Uterus (tissue), 2 donors: Measurements from ENCODE around the gene GMPPA.

ENCODE experiments used
- POLR2A ChIP-seq, 2 donors: fragments of 450-650 bp; IDR thresholded peaks; one replicate each; pipeline ENCODE4 v1.6.1; 2016; ENCODE audit warnings: antibody characterized with exemption in 2 of 2, mild to moderate bottlenecking in 1 of 2, moderate library complexity in 1 of 2
- TF ChIP-seq, protein P1 (sequence below), 4 experiments: fragments of 200-600 bp in 2 of 4; fragments of 450-650 bp in 2 of 4; sonication (generic) in 2 of 4; IDR thresholded peaks; one replicate each; pipeline ENCODE4 v1.5.1; 2016 to 2019; ENCODE audit warnings: antibody characterized with exemption in 4 of 4, mild to moderate bottlenecking in 2 of 4, moderate library complexity in 1 of 4

DNA sequence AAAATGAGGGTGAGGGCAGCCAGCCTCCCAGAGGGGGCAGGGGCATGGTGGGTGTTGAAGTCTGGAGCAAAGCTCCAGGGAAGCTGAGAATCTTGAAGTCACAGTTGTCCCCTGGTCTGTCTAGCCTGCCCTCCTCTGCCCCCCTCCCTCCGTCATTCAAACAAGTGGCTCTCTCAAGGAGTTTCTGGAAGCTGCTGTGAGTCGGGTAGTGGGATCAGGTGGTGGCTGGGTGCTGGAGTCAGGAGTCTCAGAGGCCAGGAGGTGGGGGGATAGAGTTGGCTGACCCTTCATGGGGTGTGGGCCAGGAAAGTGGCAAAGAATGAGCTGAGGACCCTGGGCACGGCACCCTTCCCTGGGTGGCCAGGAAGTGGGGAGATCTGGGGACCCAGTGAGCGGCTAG, 15.1 kb downstream of the GMPPA start:
- TF ChIP-seq, protein P1, sequence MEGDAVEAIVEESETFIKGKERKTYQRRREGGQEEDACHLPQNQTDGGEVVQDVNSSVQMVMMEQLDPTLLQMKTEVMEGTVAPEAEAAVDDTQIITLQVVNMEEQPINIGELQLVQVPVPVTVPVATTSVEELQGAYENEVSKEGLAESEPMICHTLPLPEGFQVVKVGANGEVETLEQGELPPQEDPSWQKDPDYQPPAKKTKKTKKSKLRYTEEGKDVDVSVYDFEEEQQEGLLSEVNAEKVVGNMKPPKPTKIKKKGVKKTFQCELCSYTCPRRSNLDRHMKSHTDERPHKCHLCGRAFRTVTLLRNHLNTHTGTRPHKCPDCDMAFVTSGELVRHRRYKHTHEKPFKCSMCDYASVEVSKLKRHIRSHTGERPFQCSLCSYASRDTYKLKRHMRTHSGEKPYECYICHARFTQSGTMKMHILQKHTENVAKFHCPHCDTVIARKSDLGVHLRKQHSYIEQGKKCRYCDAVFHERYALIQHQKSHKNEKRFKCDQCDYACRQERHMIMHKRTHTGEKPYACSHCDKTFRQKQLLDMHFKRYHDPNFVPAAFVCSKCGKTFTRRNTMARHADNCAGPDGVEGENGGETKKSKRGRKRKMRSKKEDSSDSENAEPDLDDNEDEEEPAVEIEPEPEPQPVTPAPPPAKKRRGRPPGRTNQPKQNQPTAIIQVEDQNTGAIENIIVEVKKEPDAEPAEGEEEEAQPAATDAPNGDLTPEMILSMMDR (IDR thresholded peaks at IDR 0.05): no peak
- TF ChIP-seq POLR2A (IDR thresholded peaks at IDR 0.05): no peak
